GM12878 (cell line): ENCODE results near the gene LYPD5. TPM values are rescaled to one million over a fixed set of nuclear protein-coding genes. Genes with fewer than 3 reads are reported as not detected.

Source experiments
- EZH2 ChIP-seq: IDR thresholded peaks from 2 replicates; pipeline ENCODE4 v1.6.1; 2012; ENCODE audit warnings: low read depth, mild to moderate bottlenecking, control low read depth, inconsistent platforms, low read length, borderline replicate concordance; ENCODE audit not compliant: control insufficient read depth
- HDAC2 ChIP-seq: fragments of 200-600 bp; sonication (generic); IDR thresholded peaks from 2 replicates; pipeline ENCODE4 v1.6.1; 2017
- HDAC6 ChIP-seq: fragments of 200-600 bp; sonication (generic); IDR thresholded peaks from one replicate; pipeline ENCODE4 v1.8.0; 2017; ENCODE audit warnings: antibody characterized with exemption; ENCODE audit not compliant: unreplicated experiment
- JUNB ChIP-seq: IDR thresholded peaks from 2 replicates; pipeline ENCODE4 v1.6.1; 2016; ENCODE audit warnings: antibody characterized with exemption, mild to moderate bottlenecking
- MEF2B ChIP-seq: fragments of 450-650 bp; IDR thresholded peaks from 2 replicates; pipeline ENCODE4 v1.6.1; 2018; ENCODE audit warnings: mild to moderate bottlenecking, moderate library complexity; ENCODE audit not compliant: partially characterized antibody, poor library complexity, severe bottlenecking
- PBX3 ChIP-seq: IDR thresholded peaks from 2 replicates; pipeline ENCODE4 v1.6.1; 2011; ENCODE audit warnings: mild to moderate bottlenecking, low read depth, low read length, moderate library complexity; ENCODE audit not compliant: insufficient replicate concordance
- PRDM15 ChIP-seq: fragments of 450-650 bp; formaldehyde crosslinking; IDR thresholded peaks from 2 replicates; pipeline ENCODE4 v1.4.0; 2020; ENCODE audit warnings: mild to moderate bottlenecking, moderate library complexity
- REST ChIP-seq: IDR thresholded peaks from 2 replicates; pipeline ENCODE4 v1.6.1; 2012; ENCODE audit warnings: mild to moderate bottlenecking, low read depth, low read length
- SREBF2 ChIP-seq: IDR thresholded peaks from 2 replicates; pipeline ENCODE4 v1.6.1; 2012; ENCODE audit warnings: mild to moderate bottlenecking, low read length
- TARDBP ChIP-seq: IDR thresholded peaks from 2 replicates; pipeline ENCODE4 v1.6.1; 2016; ENCODE audit warnings: borderline replicate concordance
- ZBTB11 ChIP-seq: fragments of 450-650 bp; formaldehyde crosslinking; IDR thresholded peaks from 2 replicates; pipeline ENCODE4 v1.5.0; 2022; ENCODE audit warnings: mild to moderate bottlenecking, missing genetic modification characterization
- ZBTB4 ChIP-seq: fragments of 450-650 bp; formaldehyde crosslinking; IDR thresholded peaks from 2 replicates; pipeline ENCODE4 v1.4.0; 2022; ENCODE audit warnings: mild to moderate bottlenecking, moderate library complexity
- ZNF207 ChIP-seq: fragments of 450-650 bp; IDR thresholded peaks from 2 replicates; pipeline ENCODE4 v1.6.1; 2014; ENCODE audit warnings: antibody characterized with exemption, mild to moderate bottlenecking, borderline replicate concordance
- ZSCAN29 ChIP-seq: fragments of 450-650 bp; IDR thresholded peaks from 2 replicates; pipeline ENCODE4 v1.6.1; 2017; ENCODE audit warnings: mild to moderate bottlenecking, moderate library complexity
- polyA plus RNA-seq, 11 experiments: library from polyadenylated mRNA; depleted of rRNA in 4 of 11; unstranded in 6 of 11; stranded (reverse) in 5 of 11; fragments of >200 nt; fragmentation: Nextera tagmentation in 4 of 11; fragmentation: Illumina TruSeq in 1 of 11; extraction: Ambion mirVana in 4 of 11; extraction: Trizol in 1 of 11; gene quantifications; 1 replicate in 1 of 11; 2 replicates in 10 of 11; pipeline versions ENCODE4 v1.2.1 to v1.2.3, GENCODE V29; 2011 to 2016; ENCODE audit warnings: inconsistent platforms in 2 of 11, missing spikeins in 2 of 11, low read depth in 1 of 11
- total RNA-seq, 4 experiments: library from RNA; depleted of rRNA in 3 of 4; stranded (reverse); fragments of >200 nt in 3 of 4; fragmentation: Illumina TruSeq in 1 of 4; extraction: Trizol in 1 of 4; gene quantifications; 2 replicates each; pipeline versions ENCODE4 v1.2.1 to v1.2.3, GENCODE V29; 2013 to 2021

The LYPD5 gene
- total and polyA plus RNA-seq, 10 of the 15 experiments (the other 5 are each of a cell fraction or from before 2014, with no cell fraction given) = 0.04 to 2.2 (median 0.69) TPM; not detected in 1

- peak; percentile 64 for TF ChIP-seq PBX3
- no peak for TF ChIP-seq JUNB
- no peak for TF ChIP-seq TARDBP
- TF ChIP-seq ZBTB11 (CRISPR knock-in tag) = no peak
- TF ChIP-seq SREBF2 = no peak
- no peak for TF ChIP-seq HDAC2
- peak; percentile 28 for TF ChIP-seq MEF2B
- no peak for TF ChIP-seq ZNF207
- TF ChIP-seq HDAC6 = no peak
- no peak for TF ChIP-seq ZBTB4 (CRISPR knock-in tag)
- TF ChIP-seq REST = no peak
- no peak for TF ChIP-seq EZH2
- TF ChIP-seq PRDM15 (CRISPR knock-in tag) = no peak
- TF ChIP-seq ZSCAN29 = no peak
Measured at GRCh38 chr19:43754253-43754502, 48.1 kb downstream of the LYPD5 start (continued).
